Measurements from ENCODE around the gene OGG1. TPM values are rescaled to one million over a fixed set of nuclear protein-coding genes. Genes with fewer than 3 reads are reported as not detected.

The OGG1 gene
- total RNA-seq, 3 donors from 2014 or later (not counting 1 experiment from before 2014, with no cell fraction given): 33.4 to 52.1 (median 34.7) TPM

GRCh38 chr3:9800529-9800928 is 50.8 kb downstream of the OGG1 start:
- no peaks in the 10 kb centered on the region for H3K27me3 Mint-ChIP-seq (ENCODE audit: low read depth in 2 of 2)
- no peak for TF ChIP-seq CTCF (IDR thresholded peaks at IDR 0.05)
- peaks cover 77% of the 10 kb centered on the region for H3K36me3 ChIP-seq (ENCODE audit: control insufficient read depth, insufficient read depth, low read length)
- WGBS (ENCODE audit: insufficient coverage): 99% methylated on average over 4 of the region's 5 CpGs
- no peak for DNase-seq
- peak in 1 of 3 donors; percentile 36 for ATAC-seq
- H3K27ac Mint-ChIP-seq: no peak overlapping the region
- H3K4me1 Mint-ChIP-seq: peaks cover 23 to 36% of the 10 kb centered on the region in 2 donors
- H3K4me3 Mint-ChIP-seq: no peak overlapping the region
- no peak overlapping the region for H3K27ac ChIP-seq (ENCODE audit: low read length)
- H3K9me3 ChIP-seq (ENCODE audit: control insufficient read depth, insufficient read depth, low read length): no peaks in the 10 kb centered on the region
- no peaks in the 10 kb centered on the region for H3K9me3 Mint-ChIP-seq
- H3K36me3 Mint-ChIP-seq: peaks cover 16% of the 10 kb centered on the region
- intact Hi-C loops (cut with micrococcal nuclease): no loop called here
- H3K27me3 ChIP-seq (ENCODE audit: control insufficient read depth, insufficient read depth, low read length): no peaks in the 10 kb centered on the region
- peaks cover 16% of the 10 kb centered on the region for H3K4me1 ChIP-seq (ENCODE audit: control insufficient read depth, insufficient read depth, low read length)
- H3K4me3 ChIP-seq (ENCODE audit: low read length): no peak overlapping the region

GRCh38 chr3:9803494-9803893 is 53.7 kb downstream of the OGG1 start:
- Histone ChIP-seq H3K9me3 (ENCODE audit: control insufficient read depth, insufficient read depth, low read length) (no peaks in the 10 kb centered on the region), H3K4me1 (ENCODE audit: control insufficient read depth, insufficient read depth, low read length) (peaks cover 9% of the 10 kb centered on the region), H3K36me3 (ENCODE audit: control insufficient read depth, insufficient read depth, low read length) (peaks cover 74% of the 10 kb centered on the region), H3K27ac (ENCODE audit: low read length) (no peak overlapping the region), H3K4me3 (ENCODE audit: low read length) (no peak overlapping the region), H3K27me3 (ENCODE audit: control insufficient read depth, insufficient read depth, low read length) (no peaks in the 10 kb centered on the region)
- Mint-ChIP-seq H3K27me3 (ENCODE audit: low read depth in 2 of 2) (no peaks in the 10 kb centered on the region), H3K9me3 (no peaks in the 10 kb centered on the region), H3K36me3 (peaks cover 16% of the 10 kb centered on the region), H3K4me1 (peaks cover 18 to 41% of the 10 kb centered on the region in 2 donors), H3K27ac (peak overlapping the region; percentile 72 to 78), H3K4me3 (no peak overlapping the region)
- DNase-seq (no peak), ATAC-seq (no peak)
- WGBS (ENCODE audit: insufficient coverage): 100% methylated on average over 1 of the region's 1 CpG
- TF ChIP-seq CTCF (IDR thresholded peaks at IDR 0.05): no peak
- intact Hi-C loops (cut with micrococcal nuclease): no loop called here

- DNase-seq: no peak
- no peaks in the 10 kb centered on the region for H3K27me3 Mint-ChIP-seq (ENCODE audit: low read depth in 2 of 2)
- H3K27ac ChIP-seq (ENCODE audit: low read length): no peak overlapping the region
- intact Hi-C loops (cut with micrococcal nuclease): loop anchor here (5.0 kb wide), 1 partner anchor 53 kb away; no protein-coding TSS in a partner anchor
- H3K36me3 Mint-ChIP-seq: peaks cover 16% of the 10 kb centered on the region
- peaks cover 22% of the 10 kb centered on the region for H3K4me1 ChIP-seq (ENCODE audit: control insufficient read depth, insufficient read depth, low read length)
- no peaks in the 10 kb centered on the region for H3K9me3 ChIP-seq (ENCODE audit: control insufficient read depth, insufficient read depth, low read length)
- H3K4me3 Mint-ChIP-seq: no peak overlapping the region
- H3K27me3 ChIP-seq (ENCODE audit: control insufficient read depth, insufficient read depth, low read length): no peaks in the 10 kb centered on the region
- H3K4me3 ChIP-seq (ENCODE audit: low read length): no peak overlapping the region
- TF ChIP-seq CTCF (IDR thresholded peaks at IDR 0.05): no peak
- no peak for ATAC-seq
- peaks cover 59% of the 10 kb centered on the region for H3K36me3 ChIP-seq (ENCODE audit: control insufficient read depth, insufficient read depth, low read length)
- WGBS (ENCODE audit: insufficient coverage): 100% methylated on average over 4 of the region's 5 CpGs
- H3K27ac Mint-ChIP-seq: peak overlapping the region; percentile 24 to 78
- no peaks in the 10 kb centered on the region for H3K9me3 Mint-ChIP-seq
- peaks cover 30 to 54% of the 10 kb centered on the region in 2 donors for H3K4me1 Mint-ChIP-seq
Measured at GRCh38 chr3:9804996-9805395, 55.2 kb downstream of the OGG1 start.

GRCh38 chr3:9806137-9806536 is 56.4 kb downstream of the OGG1 start:
- no peak for ATAC-seq
- Mint-ChIP-seq H3K9me3 (no peaks in the 10 kb centered on the region), H3K4me3 (no peak overlapping the region), H3K27ac (no peak overlapping the region), H3K27me3 (ENCODE audit: low read depth in 2 of 2) (no peaks in the 10 kb centered on the region), H3K4me1 (peaks cover 38 to 65% of the 10 kb centered on the region in 2 donors), H3K36me3 (peaks cover 16% of the 10 kb centered on the region)
- over 99% methylated on average over 12 of the region's 12 CpGs for WGBS (ENCODE audit: insufficient coverage)
- no peaks in the 10 kb centered on the region for H3K9me3 ChIP-seq (ENCODE audit: control insufficient read depth, insufficient read depth, low read length)
- H3K27ac ChIP-seq (ENCODE audit: low read length): no peak overlapping the region
- peaks cover 50% of the 10 kb centered on the region for H3K36me3 ChIP-seq (ENCODE audit: control insufficient read depth, insufficient read depth, low read length)
- H3K27me3 ChIP-seq (ENCODE audit: control insufficient read depth, insufficient read depth, low read length): no peaks in the 10 kb centered on the region
- TF ChIP-seq CTCF (IDR thresholded peaks at IDR 0.05): no peak
- no peak overlapping the region for H3K4me3 ChIP-seq (ENCODE audit: low read length)
- peaks cover 31% of the 10 kb centered on the region for H3K4me1 ChIP-seq (ENCODE audit: control insufficient read depth, insufficient read depth, low read length)
- intact Hi-C loops (cut with micrococcal nuclease): loop anchor here (5.0 kb wide), 1 partner anchor 54 kb away; no protein-coding TSS in a partner anchor
- no peak for DNase-seq
